Measurements from ENCODE around the gene NEU4. TPM values are rescaled to one million over a fixed set of nuclear protein-coding genes. Genes with fewer than 3 reads are reported as not detected.
A peak's percentile ranks its signal among the peaks of the same experiment; 100 is the strongest.
"Not testable (repeated sequence)": the region's sequence is repeated elsewhere in the genome, so short reads cannot be mapped to it uniquely, and the experiment has no call there.

The NEU4 gene
- total and polyA plus RNA-seq, 5 experiments from 2014 or later = not detected

- H3K9me3 Mint-ChIP-seq = no peaks in the 10 kb centered on the region
- H3K36me3 Mint-ChIP-seq = no peaks in the 10 kb centered on the region
- no peak overlapping the region for H3K4me3 Mint-ChIP-seq
- DNase-seq (peak in 1 of 10 donors; percentile 60), ATAC-seq (no peak)
- H3K27ac Mint-ChIP-seq = peak overlapping the region in 1 of 10 donors; percentile 23
- H3K27me3 Mint-ChIP-seq = peaks cover 0 to 3% (median 0%) of the 10 kb centered on the region in 5 donors
- H3K4me1 Mint-ChIP-seq = peaks cover 0 to 2% (median 0%) of the 10 kb centered on the region in 4 donors
- POLR2A ChIA-PET = no interaction called here
Observed at GRCh38 chr2:241797441-241798080, 11.4 kb upstream of the NEU4 start.

GRCh38 chr2:241798081-241798630 is 10.8 kb upstream of the NEU4 start:
- Mint-ChIP-seq H3K9me3 (no peaks in the 10 kb centered on the region), H3K27ac (peak overlapping the region in 1 of 10 donors; percentile 23), H3K36me3 (no peaks in the 10 kb centered on the region), H3K4me3 (no peak overlapping the region), H3K4me1 (peaks cover 0 to 2% (median under 1%) of the 10 kb centered on the region in 4 donors), H3K27me3 (peaks cover 0 to 3% (median 0%) of the 10 kb centered on the region in 5 donors)
- DNase-seq (no peak), ATAC-seq (no peak)
- POLR2A ChIA-PET = no interaction called here

- Mint-ChIP-seq H3K4me3 (no peak overlapping the region), H3K36me3 (no peaks in the 10 kb centered on the region), H3K27ac (no peak overlapping the region), H3K4me1 (peaks cover 0 to 6% (median 3%) of the 10 kb centered on the region in 4 donors), H3K9me3 (no peaks in the 10 kb centered on the region), H3K27me3 (peaks cover 0 to 9% (median 0%) of the 10 kb centered on the region in 5 donors)
- POLR2A ChIA-PET = no interaction called here
- no peak for ATAC-seq
- DNase-seq = peak in 1 of 10 donors; percentile 62
Observed at GRCh38 chr2:241798631-241799521, 10.1 kb upstream of the NEU4 start.

- Mint-ChIP-seq H3K27ac (peak overlapping the region in 1 of 10 donors; percentile 11), H3K27me3 (peaks cover 0 to 9% (median 2%) of the 10 kb centered on the region in 5 donors), H3K4me3 (no peak overlapping the region), H3K4me1 (peaks cover 4 to 8% (median 5%) of the 10 kb centered on the region in 4 donors), H3K36me3 (no peaks in the 10 kb centered on the region), H3K9me3 (no peaks in the 10 kb centered on the region)
- DNase-seq (no peak), ATAC-seq (no peak)
- POLR2A ChIA-PET = no interaction called here
Observed at GRCh38 chr2:241799522-241800197, 9.3 kb upstream of the NEU4 start.

GRCh38 chr2:241800198-241800903 is 8.6 kb upstream of the NEU4 start:
- ATAC-seq, H3K27ac Mint-ChIP-seq, H3K9me3 Mint-ChIP-seq, H3K36me3 Mint-ChIP-seq, POLR2A ChIA-PET, H3K4me3 Mint-ChIP-seq, DNase-seq, H3K27me3 Mint-ChIP-seq: not testable (repeated sequence)
- H3K4me1 Mint-ChIP-seq = peaks cover 4 to 11% (median 8%) of the 10 kb centered on the region in 4 donors

- Mint-ChIP-seq H3K27ac (no peak overlapping the region), H3K9me3 (no peaks in the 10 kb centered on the region), H3K36me3 (no peaks in the 10 kb centered on the region), H3K27me3 (peaks cover 0 to 9% (median 3%) of the 10 kb centered on the region in 5 donors), H3K4me3 (peak overlapping the region in 2 of 10 donors; percentile 18 to 69), H3K4me1 (peaks cover 4 to 11% (median 8%) of the 10 kb centered on the region in 4 donors)
- DNase-seq (no peak), ATAC-seq (no peak)
- POLR2A ChIA-PET = no interaction called here
Observed at GRCh38 chr2:241801611-241802420, 7.2 kb upstream of the NEU4 start.

GRCh38 chr2:241802421-241803318 is 6.3 kb upstream of the NEU4 start:
- POLR2A ChIA-PET = no interaction called here
- H3K27me3 Mint-ChIP-seq = peaks cover 0 to 9% (median 3%) of the 10 kb centered on the region in 5 donors
- H3K36me3 Mint-ChIP-seq = no peaks in the 10 kb centered on the region
- H3K27ac Mint-ChIP-seq = no peak overlapping the region
- H3K4me3 Mint-ChIP-seq = peak overlapping the region in 2 of 10 donors; percentile 14 to 69
- DNase-seq = no peak
- peaks cover 4 to 11% (median 8%) of the 10 kb centered on the region in 4 donors for H3K4me1 Mint-ChIP-seq
- no peaks in the 10 kb centered on the region for H3K9me3 Mint-ChIP-seq
- ATAC-seq = no peak

- Mint-ChIP-seq H3K4me1 (peaks cover 4 to 11% (median 8%) of the 10 kb centered on the region in 4 donors), H3K27me3 (peaks cover 3 to 13% (median 4%) of the 10 kb centered on the region in 5 donors), H3K4me3 (peak overlapping the region; percentile 50 to 75 (median 62)), H3K36me3 (no peaks in the 10 kb centered on the region), H3K9me3 (no peaks in the 10 kb centered on the region), H3K27ac (peak overlapping the region in 3 of 10 donors; percentile 55 to 82 (median 70))
- DNase-seq (peak in 6 of 10 donors; percentile 14 to 62 (median 38)), ATAC-seq (peak; percentile 70 to 71)
- POLR2A ChIA-PET = no interaction called here
Observed at GRCh38 chr2:241803387-241804325, 5.3 kb upstream of the NEU4 start.

- DNase-seq (peak in 3 of 10 donors; percentile 22 to 60 (median 22)), ATAC-seq (peak; percentile 44 to 51)
- Mint-ChIP-seq H3K4me1 (peaks cover 4 to 11% (median 8%) of the 10 kb centered on the region in 4 donors), H3K27ac (peak overlapping the region in 3 of 10 donors; percentile 10 to 44 (median 15)), H3K27me3 (peaks cover 3 to 23% (median 4%) of the 10 kb centered on the region in 5 donors), H3K4me3 (peak overlapping the region in 9 of 10 donors; percentile 32 to 75 (median 65)), H3K36me3 (no peaks in the 10 kb centered on the region), H3K9me3 (no peaks in the 10 kb centered on the region)
- POLR2A ChIA-PET = no interaction called here
Observed at GRCh38 chr2:241804326-241805229, 4.4 kb upstream of the NEU4 start.
